GM18861 (cell line): Measurements from ENCODE around the gene TIGD6.
"Not testable (repeated sequence)": the region's sequence is repeated elsewhere in the genome, so short reads cannot be mapped to it uniquely, and the experiment has no call there.

Experiments used
- ATAC-seq: cut with Tn5 transposase; IDR thresholded peaks from one replicate; pipeline ENCODE4 v1.9.1; 2021; ENCODE audit not compliant: unreplicated experiment

TIGD6 gene

DNA sequence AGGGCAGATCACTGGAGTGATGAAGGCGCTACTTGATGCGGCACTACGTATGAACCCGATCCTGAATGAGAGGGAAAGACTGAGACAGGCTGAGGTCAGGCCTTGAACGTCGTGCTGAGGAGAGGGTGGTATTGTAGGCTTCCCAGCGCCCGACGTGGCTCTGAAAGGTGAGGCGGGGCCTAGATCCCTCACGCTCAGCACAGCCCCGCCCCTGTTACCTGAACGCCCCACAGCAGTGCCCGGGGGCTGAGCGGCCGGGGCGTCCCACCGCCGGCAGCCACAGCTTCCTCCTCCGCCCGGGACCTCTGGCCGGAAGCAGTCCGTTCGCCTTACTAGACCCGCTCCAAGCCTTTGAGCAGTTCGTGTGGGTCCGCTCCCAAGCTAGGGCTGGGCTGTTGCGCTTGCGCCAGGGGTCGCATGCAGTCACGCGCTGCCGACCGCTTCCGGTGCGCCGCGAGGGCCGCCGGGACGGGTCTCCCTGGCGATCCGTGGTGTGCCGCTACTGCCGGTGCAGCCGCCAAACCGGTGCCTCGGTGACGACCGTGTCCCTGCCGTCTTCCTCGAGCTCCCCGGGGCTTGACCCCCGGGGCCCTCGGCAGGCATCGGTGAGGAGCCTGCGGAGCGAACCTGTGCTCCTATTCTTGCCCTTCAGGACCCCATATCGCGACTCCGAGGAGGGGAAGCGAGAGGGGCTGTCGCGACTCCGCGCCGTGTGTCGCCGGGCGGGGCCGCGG lies at the start of gene TIGD6, which contains the start of gene HMGXB3:
Gene TIGD6, minus strand, starts transcription at position 399 of the 734 bp plus-strand sequence. CDS start 4,306 bp downstream, outside the sequence.
Gene HMGXB3, plus strand, starts transcription at position 484 of the 734 bp plus-strand sequence. CDS start 4,114 bp downstream, outside the sequence.
- peak; percentile 75 for ATAC-seq

DNA sequence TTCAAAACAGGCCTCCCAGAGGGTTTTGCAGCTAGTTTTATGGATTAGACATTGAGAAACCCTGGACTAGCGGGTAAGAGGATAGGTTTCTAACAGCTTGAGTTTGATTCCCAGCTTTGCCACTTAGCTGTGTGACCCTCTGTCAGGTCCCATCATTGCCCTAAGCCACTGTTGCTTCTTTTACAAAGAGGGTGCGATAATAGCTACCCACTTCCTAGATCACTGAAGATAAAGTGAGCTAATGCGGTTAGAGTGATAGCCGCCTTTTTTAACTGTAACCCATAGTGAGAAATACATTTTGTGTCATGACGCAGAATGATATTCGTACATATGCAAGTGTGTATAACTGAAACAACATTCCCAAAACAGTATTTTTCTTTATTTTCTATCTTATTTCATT lies 45.6 kb upstream of the TIGD6 start:
- ATAC-seq: no peak

DNA sequence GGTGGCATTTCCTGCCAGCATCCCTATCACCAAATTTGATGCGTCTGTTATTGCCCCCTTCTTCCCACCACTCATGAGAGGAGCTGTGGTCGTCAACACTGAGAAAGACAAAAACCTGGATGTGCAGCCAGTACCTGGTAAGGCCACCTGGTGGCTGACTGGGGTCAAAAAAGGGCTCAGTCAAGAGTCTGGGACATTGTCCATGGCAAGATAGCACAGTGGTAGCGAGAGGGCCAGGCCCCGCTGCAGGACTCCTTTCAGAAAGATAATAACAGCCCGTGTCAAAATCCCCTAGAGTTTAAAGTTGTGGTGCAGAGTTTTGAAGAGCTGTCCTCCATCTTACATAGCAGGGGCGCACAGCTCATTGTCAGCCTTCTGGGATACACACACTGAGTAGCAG lies 45.1 kb upstream of the TIGD6 start:
- no peak for ATAC-seq

DNA sequence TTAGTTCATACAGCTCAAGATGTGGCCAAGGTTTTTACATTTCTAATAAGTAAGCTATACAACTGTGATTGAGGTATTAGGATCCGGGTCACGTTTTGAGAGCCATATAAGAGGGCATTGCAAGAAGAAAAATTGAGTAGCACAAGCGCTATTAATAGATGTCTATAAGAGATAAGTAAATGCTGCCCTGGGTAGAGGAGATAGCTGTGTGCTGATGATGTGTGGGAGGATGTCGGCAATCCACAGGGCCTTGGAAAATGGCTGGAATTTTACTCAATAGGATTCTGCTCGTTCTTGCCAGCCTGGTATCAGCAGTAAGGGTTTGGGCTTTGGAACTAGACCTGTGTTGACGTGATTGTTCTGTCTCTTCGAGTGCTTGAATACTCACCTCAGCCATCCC lies 44.3 kb upstream of the TIGD6 start:
- ATAC-seq: no peak

DNA sequence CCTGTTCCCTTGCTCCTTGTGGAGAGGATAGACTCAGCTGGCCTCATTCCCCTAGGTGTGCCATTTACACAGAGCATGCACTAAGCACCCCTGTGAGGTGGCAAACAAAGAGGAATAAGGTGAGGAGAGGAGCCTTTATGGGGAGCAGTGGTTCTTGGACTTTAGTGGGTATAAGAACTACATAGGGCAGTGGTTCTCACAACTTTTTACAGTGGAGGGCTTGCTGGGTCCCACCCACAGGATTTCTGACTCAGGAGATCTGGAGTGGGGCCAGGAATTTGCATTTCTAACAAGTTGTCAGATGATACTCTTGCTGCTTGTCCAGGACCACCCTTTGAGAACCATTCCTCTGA lies 43.9 kb upstream of the TIGD6 start:
- ATAC-seq: no peak

DNA sequence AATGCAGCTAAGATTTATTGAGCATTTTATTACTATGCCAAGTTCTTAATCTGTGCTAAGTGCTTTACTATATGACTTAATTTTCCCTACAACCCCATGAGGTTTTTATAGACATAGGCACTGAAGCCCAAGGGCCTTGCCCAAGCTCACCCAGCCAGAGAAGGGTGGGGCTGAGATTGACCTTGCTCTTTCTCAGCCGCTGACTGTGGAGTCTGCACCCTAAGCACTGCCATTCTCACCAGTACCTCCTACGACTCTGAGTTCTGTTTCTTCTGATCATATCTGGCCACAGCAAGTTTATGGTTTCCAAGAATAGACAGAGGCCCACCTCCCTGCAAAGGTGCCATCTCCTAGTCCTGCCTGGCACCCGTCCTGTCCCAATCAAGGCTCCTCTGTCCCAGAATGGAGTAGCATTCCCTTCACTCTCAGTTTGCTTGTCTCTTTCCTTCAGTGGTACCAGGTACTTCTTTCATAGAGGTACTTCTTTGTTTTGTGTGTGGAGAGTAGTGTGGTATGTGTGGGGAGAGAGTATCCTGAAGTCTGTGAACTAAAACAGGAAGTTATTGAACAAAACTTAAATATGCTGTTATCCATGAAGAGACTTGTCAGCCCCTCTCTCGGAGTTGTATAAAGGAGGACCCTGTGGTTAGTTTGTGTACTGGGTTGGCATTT lies 43.3 kb upstream of the TIGD6 start:
- ATAC-seq: no peak

DNA sequence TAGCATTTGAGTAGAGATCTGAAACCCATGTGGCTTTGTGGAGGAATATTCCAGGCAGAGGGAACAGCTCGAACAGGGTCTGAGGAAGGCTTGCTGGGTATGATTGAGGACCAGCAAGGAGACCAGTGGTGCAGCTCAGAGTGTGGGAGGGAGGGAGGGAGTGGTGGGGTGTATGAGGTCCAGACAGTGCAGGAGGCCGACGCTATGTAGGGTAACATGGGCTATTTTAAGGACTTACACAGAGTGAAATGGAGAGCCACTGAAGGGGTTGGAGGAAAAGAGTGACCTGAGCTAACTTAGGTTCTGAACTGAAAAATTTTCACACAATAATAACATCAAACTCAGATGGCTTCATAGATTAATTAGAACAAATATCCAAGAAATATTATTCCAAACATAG lies 42.0 kb upstream of the TIGD6 start:
- ATAC-seq: no peak

DNA sequence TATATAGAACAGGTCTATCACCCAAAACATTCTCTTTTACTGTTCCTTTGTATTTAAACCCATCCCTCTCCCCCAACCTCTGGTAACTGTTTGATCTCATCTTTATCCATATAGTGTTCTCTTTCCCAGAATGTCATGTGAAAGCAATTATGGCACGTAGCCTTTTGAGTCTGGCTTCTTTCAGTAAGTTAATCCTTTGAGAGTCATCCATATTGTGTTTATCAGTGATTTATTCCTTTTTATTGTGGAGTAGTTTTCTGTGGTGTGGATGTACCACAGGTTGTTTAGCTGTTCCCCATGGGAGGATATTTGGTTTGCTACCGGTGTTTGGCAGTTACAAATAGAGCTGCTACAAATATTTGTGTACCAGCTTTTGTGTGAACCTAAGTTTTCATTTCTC lies 38.1 kb upstream of the TIGD6 start:
- ATAC-seq: no peak

DNA sequence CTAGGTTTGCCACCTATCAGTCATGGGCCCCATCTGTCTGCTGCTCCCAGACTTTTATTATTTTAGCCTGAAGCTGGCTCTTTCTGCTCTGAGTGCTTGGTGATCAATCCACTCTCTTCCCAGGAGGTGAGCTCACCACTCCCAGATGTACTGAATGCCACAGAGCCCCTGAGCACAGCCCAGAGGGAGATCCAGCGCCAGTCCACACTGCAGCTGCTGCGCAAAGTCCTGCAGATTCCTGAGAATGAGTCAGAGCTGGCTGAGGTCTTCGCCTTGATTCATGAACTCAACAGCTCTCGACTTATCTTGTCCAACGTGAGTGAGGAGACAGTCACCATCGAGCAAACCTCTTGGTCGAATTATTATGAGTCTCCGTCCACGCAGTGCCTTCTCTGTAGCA lies 36.1 kb upstream of the TIGD6 start:
- no peak for ATAC-seq

DNA sequence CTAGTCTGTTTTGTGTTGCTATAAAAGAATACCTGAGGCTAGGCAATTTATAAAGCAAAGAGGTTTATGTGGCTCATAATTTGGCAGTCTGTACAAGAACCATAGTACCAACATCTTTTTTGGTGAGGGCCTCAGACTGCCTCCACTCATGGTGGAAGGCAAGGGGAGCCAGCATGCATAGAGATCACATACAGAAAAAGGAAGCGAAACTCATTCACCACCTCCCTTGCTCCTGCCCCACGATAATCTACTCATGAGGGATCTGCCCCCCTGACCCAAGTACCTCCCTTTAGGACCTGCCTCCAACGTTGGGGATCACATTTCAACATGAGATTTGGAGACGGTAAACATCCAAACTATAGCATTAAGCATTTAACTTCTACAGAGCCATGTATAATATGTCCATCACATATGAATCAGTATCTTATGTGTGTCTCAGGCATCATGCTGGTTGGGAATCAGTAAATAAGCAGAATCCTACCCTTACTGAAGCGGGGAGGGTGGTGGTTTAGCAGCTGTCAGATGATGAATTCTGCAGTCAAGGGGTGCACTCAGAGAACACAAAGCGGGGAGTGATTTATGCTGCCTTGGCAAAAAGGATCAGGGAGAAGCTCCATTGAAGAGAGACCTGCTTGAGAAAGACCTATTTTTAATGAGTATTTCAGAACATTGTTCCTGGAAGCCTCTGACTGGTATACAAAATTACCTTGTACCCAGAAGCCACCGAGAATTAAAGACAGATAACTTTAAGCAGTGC lies 34.9 kb upstream of the TIGD6 start:
- peak; percentile 96 for ATAC-seq

DNA sequence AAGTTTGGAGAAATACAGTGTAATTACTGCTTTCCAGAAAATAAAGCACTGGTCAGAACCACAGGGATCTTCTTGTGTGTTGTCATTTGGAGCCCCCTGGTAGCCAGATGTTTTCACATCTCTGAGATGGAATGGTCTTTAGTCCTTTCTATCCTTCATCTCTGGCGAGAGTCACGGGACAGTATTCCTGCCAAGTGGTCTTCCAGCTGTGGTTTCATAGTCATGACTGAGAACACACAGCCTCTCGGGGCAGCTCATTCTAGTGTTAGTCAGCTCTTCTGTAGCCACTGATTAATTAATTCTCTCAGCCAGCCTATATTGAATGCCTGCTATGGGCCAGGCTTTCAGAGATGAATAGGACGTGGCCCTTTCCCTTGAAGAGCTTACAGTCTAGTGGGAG lies 34.2 kb upstream of the TIGD6 start:
- ATAC-seq: no peak

DNA sequence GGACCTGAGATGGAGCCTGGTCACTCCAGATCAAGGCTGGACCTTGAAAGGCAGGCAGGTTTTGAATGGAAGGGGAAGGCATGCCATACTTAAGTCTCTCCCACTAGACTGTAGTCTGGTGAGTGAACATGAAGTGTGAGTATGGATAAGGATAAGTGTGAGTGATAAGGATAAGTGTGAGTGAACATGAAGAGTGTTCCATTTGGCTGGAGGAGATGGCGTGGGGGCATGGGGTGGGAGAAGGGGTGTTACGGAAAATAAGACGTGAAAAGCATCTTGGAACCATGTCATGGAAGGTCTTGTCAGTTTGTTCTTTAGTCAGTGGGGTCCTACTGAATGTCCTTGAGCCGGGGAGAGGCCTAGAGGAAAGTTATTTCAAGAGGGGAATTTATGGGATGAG lies 32.9 kb upstream of the TIGD6 start:
- ATAC-seq: no peak

DNA sequence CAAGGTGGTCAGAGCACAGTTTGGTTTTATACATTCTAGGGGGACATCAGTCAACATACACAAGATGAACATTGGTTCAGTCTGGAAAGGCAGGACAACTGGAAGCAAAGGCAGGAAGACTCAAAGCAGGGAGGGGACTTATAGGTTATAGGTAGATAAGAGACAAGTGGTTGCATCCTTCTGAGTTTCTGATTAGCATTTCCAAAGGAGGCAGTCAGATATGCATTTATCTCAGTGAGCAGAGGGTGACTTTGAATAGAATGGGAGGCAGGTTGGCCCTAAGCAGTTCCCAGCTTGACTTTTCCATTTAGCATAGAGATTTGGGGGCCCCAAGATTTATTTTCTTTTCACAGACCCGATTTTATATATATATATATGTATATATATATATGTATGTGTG lies 27.6 kb upstream of the TIGD6 start:
- ATAC-seq: not testable (repeated sequence)

DNA sequence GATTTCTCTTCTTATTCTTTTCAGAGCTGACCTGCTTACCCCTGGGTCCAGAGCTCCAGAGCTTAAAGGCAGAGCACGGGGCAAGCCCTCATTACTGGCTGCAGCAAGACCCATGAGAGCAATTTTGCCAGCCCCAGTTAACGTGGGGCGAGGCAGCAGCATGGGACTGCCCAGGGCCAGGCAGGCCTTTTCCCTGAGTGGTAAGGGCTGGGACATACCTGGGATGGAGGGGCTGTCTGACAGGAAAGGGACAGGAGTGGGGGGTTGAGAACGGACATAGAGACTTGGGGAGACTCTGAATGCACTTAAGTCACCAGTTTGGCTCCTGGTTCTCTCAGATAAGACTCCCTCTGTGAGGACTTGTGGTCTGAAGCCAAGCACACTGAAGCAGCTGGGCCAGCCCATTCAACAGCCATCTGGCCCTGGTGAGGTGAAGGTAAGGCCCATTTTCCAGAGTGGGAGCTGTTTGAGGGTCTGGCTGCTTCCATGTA lies 26.3 kb upstream of the TIGD6 start:
- ATAC-seq: no peak

DNA sequence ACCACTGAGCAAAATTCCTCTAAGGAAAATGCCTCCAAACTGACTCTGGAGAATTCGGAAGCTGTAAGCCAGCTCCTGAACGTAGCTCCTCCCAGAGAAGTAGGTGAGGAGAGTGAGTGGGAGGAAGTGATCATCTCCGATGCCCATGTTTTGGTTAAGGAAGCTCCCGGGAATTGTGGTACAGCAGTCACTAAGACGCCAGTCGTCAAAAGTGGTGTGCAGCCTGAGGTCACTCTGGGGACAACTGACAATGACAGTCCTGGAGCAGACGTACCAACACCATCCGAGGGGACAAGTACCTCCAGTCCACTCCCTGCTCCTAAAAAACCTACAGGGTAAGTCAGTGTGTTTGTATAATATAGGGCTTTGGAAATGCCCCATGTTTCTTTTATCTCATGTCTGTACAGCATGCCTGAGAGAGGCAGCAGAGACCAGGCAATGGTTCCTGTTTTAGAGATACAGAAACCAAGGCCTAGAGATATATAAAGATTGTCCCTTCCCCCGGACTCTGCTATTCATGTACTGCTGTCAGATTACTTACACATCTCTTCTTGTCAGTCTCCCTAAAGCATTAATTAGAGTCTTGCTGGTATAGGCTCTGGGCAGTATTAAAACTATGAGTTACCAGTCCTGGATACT lies 24.0 kb upstream of the TIGD6 start:
- ATAC-seq: no peak

DNA sequence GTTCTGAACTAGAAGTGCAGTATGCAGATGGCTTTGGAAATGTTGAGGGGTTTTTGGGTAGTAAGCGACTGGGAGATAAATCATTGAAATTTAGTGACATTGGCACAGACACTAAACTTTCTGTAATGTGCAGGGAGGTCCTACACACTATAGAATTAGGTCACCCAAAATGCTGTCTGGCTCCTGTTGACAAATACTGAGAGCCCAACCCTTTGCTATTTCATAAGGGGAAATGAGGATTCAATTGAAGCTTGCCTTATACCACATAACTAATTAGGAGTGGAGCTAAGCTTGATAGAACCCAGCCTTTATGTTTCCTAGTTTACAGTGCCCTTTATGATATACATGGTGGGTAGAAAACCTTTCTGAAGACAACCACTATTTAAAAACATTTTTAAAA lies 22.7 kb upstream of the TIGD6 start:
- ATAC-seq: no peak

DNA sequence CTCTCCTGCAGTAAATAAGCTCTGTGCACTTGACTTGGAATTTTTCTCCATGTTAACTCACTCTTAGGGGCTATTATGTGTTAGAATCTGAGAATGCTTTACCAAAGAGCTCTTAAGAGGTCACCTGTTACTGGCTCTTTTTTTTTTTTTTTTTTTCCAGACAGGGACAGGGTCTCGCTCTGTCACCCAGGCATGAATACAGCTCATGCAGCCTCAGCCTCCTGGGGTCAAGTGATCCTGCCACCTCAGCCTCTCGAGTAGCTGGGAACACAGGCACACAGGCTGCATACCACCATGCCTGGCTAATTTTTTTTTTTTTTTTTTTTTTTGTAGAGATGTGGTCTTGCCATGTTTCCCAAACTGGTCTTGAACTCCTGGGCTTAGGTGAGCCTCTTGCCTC lies 22.2 kb upstream of the TIGD6 start:
- ATAC-seq: no peak

DNA sequence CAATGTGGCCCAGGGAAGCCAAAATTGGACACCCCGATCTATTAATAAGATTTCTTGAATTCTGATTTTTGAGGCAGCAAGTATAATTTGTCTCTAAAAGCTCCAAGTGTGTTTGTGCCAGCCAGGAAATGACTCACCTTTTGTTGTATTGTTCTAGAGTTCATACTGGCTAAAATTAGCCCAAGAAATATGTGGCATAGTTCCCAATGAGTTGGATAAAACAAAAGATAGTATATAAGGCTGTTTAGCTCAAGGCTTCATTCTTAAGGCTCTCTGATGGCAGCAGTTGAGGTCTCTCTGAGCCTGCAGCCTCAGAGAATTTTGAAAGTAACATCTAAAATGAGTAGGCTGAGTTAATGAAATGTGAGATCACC lies 21.7 kb upstream of the TIGD6 start:
- ATAC-seq: no peak

DNA sequence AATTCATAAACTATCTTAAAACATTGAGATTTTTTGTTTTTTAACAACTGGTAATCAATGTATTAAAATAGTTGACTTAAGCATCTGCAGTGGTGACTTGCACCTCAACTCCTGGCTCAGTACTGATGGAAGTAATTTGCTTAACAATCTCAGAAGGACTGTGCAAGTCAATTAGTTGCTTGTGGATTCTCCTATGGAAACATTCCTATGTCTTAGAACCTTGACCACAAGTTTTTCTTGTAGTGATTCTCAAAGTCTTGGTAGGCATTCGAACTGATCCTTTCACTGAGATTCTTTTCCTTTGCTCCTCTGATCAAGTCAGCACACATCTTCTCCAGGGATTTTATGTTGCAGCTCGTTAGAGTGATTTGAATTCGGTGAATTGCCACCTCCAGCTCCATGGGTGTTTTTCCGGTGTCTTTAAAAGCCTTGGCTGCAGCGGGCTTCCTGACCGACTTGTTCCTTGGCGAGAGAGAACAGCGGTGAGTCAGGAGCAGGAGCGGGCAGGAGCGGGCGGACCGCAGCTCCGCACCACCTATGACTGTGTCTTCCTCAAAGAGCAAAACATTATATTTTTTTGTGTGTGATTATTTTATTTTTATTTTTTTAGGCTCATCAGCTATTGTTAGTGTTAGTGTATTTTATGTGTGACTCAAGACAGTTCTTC lies 21.2 kb upstream of the TIGD6 start:
- ATAC-seq: no peak

DNA sequence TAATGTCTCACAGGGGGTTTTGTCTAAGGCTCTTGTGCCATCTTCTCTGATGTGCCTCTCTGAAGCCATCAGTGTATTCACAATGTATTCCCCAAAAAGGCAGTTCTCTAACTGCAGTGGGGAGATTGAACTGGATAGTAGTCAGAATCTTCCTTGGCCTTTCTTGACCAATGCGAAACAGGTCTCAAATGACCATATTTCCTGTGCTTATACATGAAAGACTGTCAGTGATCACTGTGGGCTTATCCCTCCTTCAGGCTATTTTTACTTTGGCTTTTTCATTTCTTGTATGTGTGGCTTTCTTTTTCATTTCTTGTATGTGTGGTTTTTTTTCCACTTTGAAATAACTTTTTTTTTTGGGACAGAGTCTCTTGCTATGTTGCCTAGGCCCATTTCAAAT lies 19.8 kb upstream of the TIGD6 start:
- ATAC-seq: no peak
